Measurements from ENCODE around the gene C20orf96.
"Not testable (repeated sequence)": the region's sequence is repeated elsewhere in the genome, so short reads cannot be mapped to it uniquely, and the experiment has no call there.

C20orf96 gene

GRCh38 chr20:263701-264100 lies 26.8 kb downstream of the C20orf96 start:
- TF ChIP-seq, protein P1, sequence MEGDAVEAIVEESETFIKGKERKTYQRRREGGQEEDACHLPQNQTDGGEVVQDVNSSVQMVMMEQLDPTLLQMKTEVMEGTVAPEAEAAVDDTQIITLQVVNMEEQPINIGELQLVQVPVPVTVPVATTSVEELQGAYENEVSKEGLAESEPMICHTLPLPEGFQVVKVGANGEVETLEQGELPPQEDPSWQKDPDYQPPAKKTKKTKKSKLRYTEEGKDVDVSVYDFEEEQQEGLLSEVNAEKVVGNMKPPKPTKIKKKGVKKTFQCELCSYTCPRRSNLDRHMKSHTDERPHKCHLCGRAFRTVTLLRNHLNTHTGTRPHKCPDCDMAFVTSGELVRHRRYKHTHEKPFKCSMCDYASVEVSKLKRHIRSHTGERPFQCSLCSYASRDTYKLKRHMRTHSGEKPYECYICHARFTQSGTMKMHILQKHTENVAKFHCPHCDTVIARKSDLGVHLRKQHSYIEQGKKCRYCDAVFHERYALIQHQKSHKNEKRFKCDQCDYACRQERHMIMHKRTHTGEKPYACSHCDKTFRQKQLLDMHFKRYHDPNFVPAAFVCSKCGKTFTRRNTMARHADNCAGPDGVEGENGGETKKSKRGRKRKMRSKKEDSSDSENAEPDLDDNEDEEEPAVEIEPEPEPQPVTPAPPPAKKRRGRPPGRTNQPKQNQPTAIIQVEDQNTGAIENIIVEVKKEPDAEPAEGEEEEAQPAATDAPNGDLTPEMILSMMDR (IDR thresholded peaks at IDR 0.05; ENCODE audit: low read depth, low read length, missing control alignments) = no peak
- no peak overlapping the region for H3K4me3 ChIP-seq (ENCODE audit: low read depth, low read length)
- H3K27me3 ChIP-seq (replicated peaks) = no peaks in the 10 kb centered on the region
- no peaks in the 10 kb centered on the region for H3K36me3 ChIP-seq (replicated peaks)
- no peak overlapping the region for H3K27ac ChIP-seq
- in situ Hi-C loops (cut with HindIII; ENCODE audit: low pct_ligation_motif_present, low sequenced_read_pairs) = no loop called here
- no peak for DNase-seq

DNA sequence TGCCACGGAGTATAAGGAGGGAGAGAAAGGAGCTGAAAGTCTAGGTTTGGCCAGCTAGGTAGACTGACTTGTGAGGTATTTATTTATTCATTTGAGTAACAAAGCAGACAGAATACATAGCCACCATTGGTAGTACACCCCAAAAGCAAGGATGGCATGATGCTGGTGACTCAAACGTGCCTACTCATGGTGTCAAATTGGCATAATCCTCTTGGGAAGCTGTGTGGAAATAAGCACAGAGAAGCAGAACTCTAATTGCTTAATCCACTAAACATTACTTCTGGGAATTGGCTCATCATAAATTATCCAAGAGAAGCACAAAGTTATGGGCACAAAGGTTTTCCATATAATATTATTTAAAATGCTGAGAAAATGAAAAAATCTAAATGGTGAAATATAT lies 30.6 kb downstream of the C20orf96 start:
- in situ Hi-C loops (cut with HindIII; ENCODE audit: low pct_ligation_motif_present, low sequenced_read_pairs) = no loop called here
- Histone ChIP-seq H3K4me3 (ENCODE audit: low read depth, low read length) (no peak overlapping the region), H3K27ac (no peak overlapping the region), H3K27me3 (replicated peaks) (no peaks in the 10 kb centered on the region), H3K36me3 (replicated peaks) (no peaks in the 10 kb centered on the region)
- DNase-seq = no peak
- TF ChIP-seq, protein P1 (IDR thresholded peaks at IDR 0.05; ENCODE audit: low read depth, low read length, missing control alignments) = no peak

DNA sequence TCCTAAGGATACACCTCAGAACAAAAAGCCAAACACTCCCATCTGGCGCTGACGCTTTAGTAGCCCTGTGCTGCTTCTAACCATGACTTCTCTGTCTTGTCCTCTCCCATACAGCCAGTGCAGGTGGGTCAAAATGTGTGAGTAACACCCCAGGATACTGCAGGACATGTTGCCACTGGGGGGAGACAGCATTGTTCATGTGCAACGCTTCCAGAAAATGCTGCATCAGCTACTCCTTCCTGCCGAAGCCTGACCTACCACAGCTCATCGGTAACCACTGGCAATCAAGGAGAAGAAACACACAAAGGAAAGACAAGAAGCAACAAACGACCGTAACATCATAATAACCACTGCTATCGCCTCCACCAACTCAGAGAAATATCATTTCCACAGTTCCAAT lies 31.6 kb downstream of the C20orf96 start:
- no peak overlapping the region for H3K27ac ChIP-seq
- in situ Hi-C loops (cut with HindIII; ENCODE audit: low pct_ligation_motif_present, low sequenced_read_pairs) = no loop called here
- no peaks in the 10 kb centered on the region for H3K27me3 ChIP-seq (replicated peaks)
- DNase-seq = peak; percentile 9
- TF ChIP-seq, protein P1 (IDR thresholded peaks at IDR 0.05; ENCODE audit: low read depth, low read length, missing control alignments) = peak; percentile 59
- H3K4me3 ChIP-seq (ENCODE audit: low read depth, low read length) = no peak overlapping the region
- H3K36me3 ChIP-seq (replicated peaks) = no peaks in the 10 kb centered on the region

DNA sequence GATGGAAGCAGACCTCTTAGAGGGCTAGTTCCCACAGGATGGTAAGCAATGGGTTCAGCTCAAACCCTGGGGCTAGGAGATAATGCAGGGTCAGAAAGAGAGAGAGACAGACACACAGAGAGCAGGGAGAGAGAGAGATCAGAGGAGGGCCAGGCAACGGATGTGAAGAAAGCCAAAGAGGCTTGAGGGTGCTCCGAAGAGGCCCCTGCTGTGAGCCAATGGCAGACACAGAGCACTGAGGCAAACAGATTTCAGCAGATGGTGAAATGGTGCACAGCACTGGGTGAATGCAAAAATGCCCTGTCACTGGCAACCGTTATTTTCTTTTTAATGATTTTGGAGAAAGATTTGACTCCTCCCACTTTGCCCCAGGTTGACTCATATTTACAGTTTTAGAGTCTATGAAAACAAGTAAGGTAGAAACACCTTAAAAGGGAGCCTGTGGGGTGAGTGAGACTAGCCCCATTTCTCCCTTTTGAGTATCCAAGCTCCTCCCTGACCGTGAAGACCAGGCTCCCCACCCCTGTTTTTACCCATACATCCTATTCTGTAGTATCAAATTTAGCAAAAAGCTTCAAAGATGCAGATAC lies 32.2 kb downstream of the C20orf96 start:
- H3K4me3 ChIP-seq (ENCODE audit: low read depth, low read length) = no peak overlapping the region
- in situ Hi-C loops (cut with HindIII; ENCODE audit: low pct_ligation_motif_present, low sequenced_read_pairs) = no loop called here
- TF ChIP-seq, protein P1 (IDR thresholded peaks at IDR 0.05; ENCODE audit: low read depth, low read length, missing control alignments) = no peak
- no peaks in the 10 kb centered on the region for H3K27me3 ChIP-seq (replicated peaks)
- H3K27ac ChIP-seq = no peak overlapping the region
- no peak for DNase-seq
- H3K36me3 ChIP-seq (replicated peaks) = no peaks in the 10 kb centered on the region

GRCh38 chr20:257419-257818 lies 33.1 kb downstream of the C20orf96 start, which contains the start of gene DEFB132:
Gene DEFB132, plus strand, starts transcription at chr20:257724. Its CDS starts 55 bp downstream, at chr20:257779.
- in situ Hi-C loops (cut with HindIII; ENCODE audit: low pct_ligation_motif_present, low sequenced_read_pairs) = no loop called here

DNA sequence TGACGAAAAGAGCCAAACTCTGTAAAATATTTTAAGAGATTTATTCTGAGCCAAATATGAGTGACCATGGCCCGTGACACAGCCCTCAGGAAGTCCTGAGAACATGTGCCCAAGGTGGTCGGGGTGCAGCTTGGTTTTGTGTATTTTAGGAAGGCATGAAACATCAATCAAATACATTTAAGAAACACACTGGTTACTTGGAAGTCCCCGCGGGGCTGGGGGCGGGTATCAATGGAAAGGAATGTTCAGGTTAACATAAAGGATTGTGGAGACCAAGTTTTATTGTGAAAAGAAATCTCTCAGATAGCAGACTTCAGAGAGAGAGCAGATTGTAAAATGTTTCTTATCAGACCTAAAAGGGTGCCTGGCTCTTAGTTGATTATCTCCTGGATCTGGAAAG lies 37.1 kb downstream of the C20orf96 start:
- H3K27me3 ChIP-seq (replicated peaks); H3K36me3 ChIP-seq (replicated peaks); in situ Hi-C loops (cut with HindIII; ENCODE audit: low pct_ligation_motif_present, low sequenced_read_pairs); H3K4me3 ChIP-seq (ENCODE audit: low read depth, low read length); H3K27ac ChIP-seq; DNase-seq: not testable (repeated sequence)

More at GRCh38 chr20:257419-257818, 33.1 kb downstream of the C20orf96 start, which contains the start of gene DEFB132:
- Histone ChIP-seq H3K27ac (no peak within 1 kb of the TSS), H3K4me3 (ENCODE audit: low read depth, low read length) (no peak within 1 kb of the TSS), H3K27me3 (replicated peaks) (no peaks in the 10 kb centered on the region), H3K36me3 (replicated peaks) (no peaks in the 10 kb centered on the region)
- no peak for DNase-seq
- TF ChIP-seq, protein P1 (IDR thresholded peaks at IDR 0.05; ENCODE audit: low read depth, low read length, missing control alignments) = no peak
